HEK293 (cell line): ENCODE results near the gene MRNIP.

Experiments used
- CTCF ChIA-PET: fragments of 350-600 bp; formaldehyde crosslinking; extraction: SDS; loops from one replicate; lab custom pipeline; 2021; ENCODE audit warnings: antibody characterized with exemption; lab: Yijun Ruan, JAX
- POLR2A ChIA-PET: fragments of 300-600 bp; formaldehyde crosslinking; extraction: SDS; loops from one replicate; lab custom pipeline; 2020; ENCODE audit warnings: antibody characterized with exemption, inconsistent platforms; lab: Yijun Ruan, JAX
- H3K27ac ChIP-seq: fragments of 200-500 bp; sonication (Bioruptor generic); 2 replicates; pipeline ENCODE4 v1.5.1; 2014; ENCODE audit warnings: low read depth, low read length, control low read depth, inconsistent platforms; ENCODE audit errors: extremely low read depth
- H3K36me3 ChIP-seq, 2 experiments: fragments of 200-500 bp in 1 of 2; sonication (Bioruptor generic) in 1 of 2; 1 replicate in 1 of 2; 2 replicates in 1 of 2; pipeline ENCODE4 v1.5.1; 2014 to 2017; ENCODE audit warnings: inconsistent platforms in 2 of 2, low read length in 2 of 2; ENCODE audit not compliant: control insufficient read depth in 2 of 2, insufficient read depth in 1 of 2
- H3K4me1 ChIP-seq: fragments of 200-500 bp; sonication (Bioruptor generic); 2 replicates; pipeline ENCODE4 v1.5.1; 2014; ENCODE audit warnings: mild to moderate bottlenecking, low read length, inconsistent platforms; ENCODE audit not compliant: control insufficient read depth, insufficient read depth
- H3K4me3 ChIP-seq: 2 replicates; pipeline ENCODE4 v1.5.1; 2011; ENCODE audit warnings: low read depth, mild to moderate bottlenecking, control low read depth, low read length, moderate library complexity
- H3K9me3 ChIP-seq: fragments of 200-500 bp; sonication (Bioruptor generic); 2 replicates; pipeline ENCODE4 v1.5.1; 2014; ENCODE audit warnings: low read depth, low read length, inconsistent platforms; ENCODE audit not compliant: control insufficient read depth, insufficient read depth
- GLIS1 ChIP-seq: fragments of 450-650 bp; formaldehyde crosslinking; IDR thresholded peaks from 2 replicates; pipeline ENCODE4 v1.5.1; 2016; ENCODE audit warnings: missing biosample characterization, missing genetic modification characterization
- GLIS2 ChIP-seq: fragments of 450-650 bp; formaldehyde crosslinking; IDR thresholded peaks from 2 replicates; pipeline ENCODE4 v1.5.1; 2016; ENCODE audit warnings: missing biosample characterization, missing genetic modification characterization
- KLF16 ChIP-seq: fragments of 450-650 bp; formaldehyde crosslinking; IDR thresholded peaks from 2 replicates; pipeline ENCODE4 v1.5.1; 2017; ENCODE audit warnings: missing biosample characterization, missing genetic modification characterization
- MEIS1 ChIP-seq: sonication (generic); formaldehyde crosslinking; IDR thresholded peaks from 2 replicates; pipeline ENCODE4 v1.8.1; 2022; ENCODE audit warnings: missing genetic modification reagents, mild to moderate bottlenecking, borderline replicate concordance
- SETDB1 ChIP-seq: IDR thresholded peaks from one replicate; pipeline ENCODE4 v1.6.1; 2017; ENCODE audit warnings: mild to moderate bottlenecking, low read length, moderate library complexity, mixed read lengths; ENCODE audit not compliant: insufficient read length
- ZNF10 ChIP-seq: fragments of 450-650 bp; formaldehyde crosslinking; IDR thresholded peaks from 2 replicates; pipeline ENCODE4 v1.5.1; 2017; ENCODE audit warnings: missing biosample characterization, missing genetic modification characterization
- ZNF132 ChIP-seq: fragments of 450-650 bp; formaldehyde crosslinking; IDR thresholded peaks from 2 replicates; pipeline ENCODE4 v1.5.1; 2017; ENCODE audit warnings: missing biosample characterization, missing genetic modification characterization, borderline replicate concordance
- ZNF184 ChIP-seq: fragments of 450-650 bp; IDR thresholded peaks from 2 replicates; pipeline ENCODE4 v1.5.1; 2018; ENCODE audit warnings: missing biosample characterization, mild to moderate bottlenecking, missing genetic modification characterization
- ZNF366 ChIP-seq: fragments of 450-650 bp; formaldehyde crosslinking; conservative IDR thresholded peaks from 2 replicates; pipeline ENCODE4 v1.5.1; 2016; ENCODE audit warnings: missing biosample characterization, missing genetic modification characterization
- ZNF518A ChIP-seq: fragments of 450-650 bp; formaldehyde crosslinking; conservative IDR thresholded peaks from 2 replicates; pipeline ENCODE4 v1.5.1; 2016; ENCODE audit warnings: low read depth, missing biosample characterization, missing genetic modification characterization
- ZNF549 ChIP-seq: fragments of 450-650 bp; IDR thresholded peaks from 2 replicates; pipeline ENCODE4 v1.5.1; 2018; ENCODE audit warnings: missing biosample characterization, missing genetic modification characterization, mild to moderate bottlenecking, inconsistent platforms, moderate library complexity
- ZNF555 ChIP-seq: fragments of 450-650 bp; formaldehyde crosslinking; conservative IDR thresholded peaks from 2 replicates; pipeline ENCODE4 v1.5.1; 2017; ENCODE audit warnings: missing biosample characterization, mild to moderate bottlenecking, missing genetic modification characterization, inconsistent platforms
- ZNF623 ChIP-seq: fragments of 450-650 bp; formaldehyde crosslinking; IDR thresholded peaks from 2 replicates; pipeline ENCODE4 v1.5.1; 2016; ENCODE audit warnings: missing biosample characterization, missing genetic modification characterization
- ZNF658 ChIP-seq: fragments of 450-650 bp; formaldehyde crosslinking; IDR thresholded peaks from 2 replicates; pipeline ENCODE4; 2016; ENCODE audit warnings: missing biosample characterization, missing genetic modification characterization
- ZNF843 ChIP-seq: fragments of 450-650 bp; formaldehyde crosslinking; IDR thresholded peaks from 2 replicates; pipeline ENCODE4 v1.5.1; 2016; ENCODE audit warnings: missing biosample characterization, missing genetic modification characterization
- TF ChIP-seq, protein P1 (sequence below): fragments of 450-650 bp; formaldehyde crosslinking; IDR thresholded peaks from 2 replicates; pipeline ENCODE4 v1.5.1; 2016; ENCODE audit warnings: missing biosample characterization, missing genetic modification characterization
- TF ChIP-seq, protein P2 (sequence below): fragments of 450-650 bp; formaldehyde crosslinking; IDR thresholded peaks from 2 replicates; pipeline ENCODE4 v1.5.1; 2017; ENCODE audit warnings: missing biosample characterization, missing genetic modification characterization

Gene MRNIP

DNA sequence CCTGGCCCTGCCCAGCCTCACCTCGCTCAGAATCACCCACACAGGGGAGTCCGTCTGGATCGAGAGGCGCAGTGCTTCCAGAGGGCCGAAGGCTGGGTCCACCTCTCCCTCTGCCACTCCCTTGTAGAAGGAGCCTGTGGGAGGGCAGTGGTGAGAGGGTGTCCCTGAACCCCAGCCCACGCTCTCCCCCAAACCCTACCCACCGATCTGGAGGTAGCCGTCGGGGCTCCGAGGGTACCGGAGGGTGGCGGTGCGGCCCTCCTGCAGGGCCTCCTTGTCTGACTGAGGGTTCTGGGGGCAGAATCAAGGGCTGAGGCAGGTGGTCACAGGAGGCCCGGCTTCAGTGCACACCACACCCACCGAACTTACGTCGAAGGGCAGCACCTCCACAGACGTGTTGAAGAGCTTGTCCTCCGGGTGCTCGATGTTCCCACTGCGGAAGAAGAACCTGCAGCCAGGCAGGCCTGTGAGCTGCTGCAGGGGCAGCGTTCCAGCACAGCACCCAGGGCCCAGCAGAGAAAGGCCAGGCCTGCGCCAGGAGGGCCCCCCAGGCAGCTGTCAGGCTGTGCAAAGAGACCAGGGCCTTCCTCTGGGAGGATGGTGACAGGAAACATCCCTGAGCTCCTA lies 60.4 kb downstream of the MRNIP start:
- peaks cover 5% of the 10 kb centered on the region for H3K4me1 ChIP-seq
- H3K4me3 ChIP-seq, result no peak overlapping the region
- no peak overlapping the region for H3K27ac ChIP-seq
- POLR2A ChIA-PET, result interaction anchor here (1.6 to 2.3 kb wide), 2 partner anchors 22 to 35 kb away, joined by 6 to 11 read pairs; partner anchors contain the start of gene SQSTM1
- CTCF ChIA-PET, result interaction anchor here (0.6 to 1.0 kb wide), 3 partner anchors 11 to 70 kb away, joined by 3 to 4 read pairs (median 3); no protein-coding TSS in a partner anchor
- peak; percentile 56 for TF ChIP-seq GLIS1 (tag by site-specific recombination)
- no peak for TF ChIP-seq SETDB1
- no peak for TF ChIP-seq ZNF10 (tag by site-specific recombination)
- no peak for TF ChIP-seq ZNF518A (tag by site-specific recombination)
- TF ChIP-seq GLIS2 (tag by site-specific recombination), result peak; percentile 57; the same call in 1 of the 2 replicates
- TF ChIP-seq, protein P1, sequence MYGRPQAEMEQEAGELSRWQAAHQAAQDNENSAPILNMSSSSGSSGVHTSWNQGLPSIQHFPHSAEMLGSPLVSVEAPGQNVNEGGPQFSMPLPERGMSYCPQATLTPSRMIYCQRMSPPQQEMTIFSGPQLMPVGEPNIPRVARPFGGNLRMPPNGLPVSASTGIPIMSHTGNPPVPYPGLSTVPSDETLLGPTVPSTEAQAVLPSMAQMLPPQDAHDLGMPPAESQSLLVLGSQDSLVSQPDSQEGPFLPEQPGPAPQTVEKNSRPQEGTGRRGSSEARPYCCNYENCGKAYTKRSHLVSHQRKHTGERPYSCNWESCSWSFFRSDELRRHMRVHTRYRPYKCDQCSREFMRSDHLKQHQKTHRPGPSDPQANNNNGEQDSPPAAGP (tag by site-specific recombination), result no peak
- TF ChIP-seq ZNF184 (tag by site-specific recombination), result no peak
- H3K9me3 ChIP-seq, result no peaks in the 10 kb centered on the region
- H3K36me3 ChIP-seq, result peaks cover 0 to 59% of the 10 kb centered on the region in 2 experiments; a peak in 1 of 3 replicates

DNA sequence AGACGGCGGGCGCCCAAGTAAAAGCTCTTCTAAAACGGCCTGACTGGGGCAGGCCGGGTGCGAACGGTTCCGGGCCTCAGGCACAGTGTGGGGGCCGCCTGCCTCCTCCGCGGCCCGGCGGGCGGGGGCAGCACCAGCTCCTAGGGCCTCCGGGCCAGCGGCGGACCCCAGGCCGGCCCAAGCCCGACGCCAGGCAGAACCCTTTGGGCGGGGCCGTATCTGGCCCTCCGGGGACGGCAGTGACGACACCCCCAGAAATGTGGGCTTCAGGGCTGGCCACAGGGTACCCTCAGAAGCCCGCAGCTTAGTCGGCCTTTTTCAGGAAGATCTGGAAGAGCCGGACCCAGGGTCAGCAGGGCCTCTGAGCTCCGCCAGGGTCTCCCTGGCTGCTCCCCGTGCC lies 60.9 kb downstream of the MRNIP start:
- no peak overlapping the region for H3K4me3 ChIP-seq
- ChIA-PET POLR2A (interaction anchor here (1.3 to 2.3 kb wide), 4 partner anchors 8 to 174 kb away, joined by 4 to 11 read pairs (median 5); partner anchors contain the start of genes HNRNPH1 and SQSTM1), CTCF (interaction anchor here (0.7 to 1.0 kb wide), 2 partner anchors 35 to 70 kb away, joined by 3 read pairs; no protein-coding TSS in a partner anchor)
- peaks cover 0 to 59% of the 10 kb centered on the region in 2 experiments; a peak in 1 of 3 replicates for H3K36me3 ChIP-seq
- peaks cover under 1% of the 10 kb centered on the region for H3K4me1 ChIP-seq
- no peak overlapping the region for H3K27ac ChIP-seq
- no peak for TF ChIP-seq ZNF658 (tag by site-specific recombination)
- TF ChIP-seq MEIS1, result no peak
- no peak for TF ChIP-seq ZNF843 (tag by site-specific recombination)
- TF ChIP-seq ZNF366 (tag by site-specific recombination), result no peak
- TF ChIP-seq ZNF549, result no peak
- TF ChIP-seq ZNF555 (tag by site-specific recombination), result no peak
- no peak for TF ChIP-seq ZNF132
- TF ChIP-seq, protein P2, sequence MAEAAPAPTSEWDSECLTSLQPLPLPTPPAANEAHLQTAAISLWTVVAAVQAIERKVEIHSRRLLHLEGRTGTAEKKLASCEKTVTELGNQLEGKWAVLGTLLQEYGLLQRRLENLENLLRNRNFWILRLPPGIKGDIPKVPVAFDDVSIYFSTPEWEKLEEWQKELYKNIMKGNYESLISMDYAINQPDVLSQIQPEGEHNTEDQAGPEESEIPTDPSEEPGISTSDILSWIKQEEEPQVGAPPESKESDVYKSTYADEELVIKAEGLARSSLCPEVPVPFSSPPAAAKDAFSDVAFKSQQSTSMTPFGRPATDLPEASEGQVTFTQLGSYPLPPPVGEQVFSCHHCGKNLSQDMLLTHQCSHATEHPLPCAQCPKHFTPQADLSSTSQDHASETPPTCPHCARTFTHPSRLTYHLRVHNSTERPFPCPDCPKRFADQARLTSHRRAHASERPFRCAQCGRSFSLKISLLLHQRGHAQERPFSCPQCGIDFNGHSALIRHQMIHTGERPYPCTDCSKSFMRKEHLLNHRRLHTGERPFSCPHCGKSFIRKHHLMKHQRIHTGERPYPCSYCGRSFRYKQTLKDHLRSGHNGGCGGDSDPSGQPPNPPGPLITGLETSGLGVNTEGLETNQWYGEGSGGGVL (tag by site-specific recombination), result no peak
- TF ChIP-seq ZNF623 (tag by site-specific recombination), result no peak
- TF ChIP-seq KLF16 (tag by site-specific recombination), result no peak
- no peaks in the 10 kb centered on the region for H3K9me3 ChIP-seq
